Activated CD8-positive, alpha-beta T cell treated with anti-CD3 and anti-CD28 coated beads, Interleukin-2, amount 10 ng/mL, durations not matched to agents 7 days and 5 days (primary cell): ENCODE data around the gene PSME4. TPM values are rescaled to one million over a fixed set of nuclear protein-coding genes. Genes with fewer than 3 reads are reported as not detected.
"Not testable (repeated sequence)": the region's sequence is repeated elsewhere in the genome, so short reads cannot be mapped to it uniquely, and the experiment has no call there.

Source experiments
- ATAC-seq: fragments of 150-1000 bp; cut with Tn5 transposase; one replicate; pipeline ENCODE4 v1.10.0; 2021; ENCODE audit warnings: moderate library complexity
- CTCF ChIA-PET: fragments of 350-600 bp; sonication (Branson Sonifier 250); formaldehyde crosslinking; loops from one replicate; lab custom pipeline; 2021; ENCODE audit warnings: antibody characterized with exemption; lab: Charles Lee
- POLR2A ChIA-PET: fragments of 350-600 bp; sonication (Branson Sonifier 250); formaldehyde crosslinking; loops from one replicate; lab custom pipeline; 2021; ENCODE audit warnings: antibody characterized with exemption; lab: Charles Lee
- DNase-seq: peaks from one replicate; pipeline ENCODE4 v3.0.0-alpha.2; 2020
- H3K27ac Mint-ChIP-seq: one replicate; pipeline ENCODE4 v1.8.0; 2021; ENCODE audit warnings: mild to moderate bottlenecking, mixed read lengths
- H3K27me3 Mint-ChIP-seq: one replicate; pipeline ENCODE4 v1.8.0; 2021; ENCODE audit warnings: low read depth, mixed read lengths
- H3K36me3 Mint-ChIP-seq: one replicate; pipeline ENCODE4 v1.8.0; 2021; ENCODE audit warnings: low read depth, mixed read lengths
- H3K4me1 Mint-ChIP-seq: one replicate; pipeline ENCODE4 v1.8.0; 2021; ENCODE audit warnings: low read depth, mixed read lengths
- H3K4me3 Mint-ChIP-seq: one replicate; pipeline ENCODE4 v1.8.0; 2021; ENCODE audit warnings: mild to moderate bottlenecking, mixed read lengths
- H3K9me3 Mint-ChIP-seq: one replicate; pipeline ENCODE4 v1.8.0; 2022; ENCODE audit warnings: mixed read lengths; ENCODE audit not compliant: insufficient read depth
- total RNA-seq, 2 experiments: library from RNA; stranded (reverse); gene quantifications; one replicate each; pipeline ENCODE4 v1.2.3, GENCODE V29; 2021

The PSME4 gene
- total RNA-seq, 2 experiments from 2014 or later, result 55.3 to 56.8 TPM

- Mint-ChIP-seq H3K9me3 (no peaks in the 10 kb centered on the region), H3K36me3 (peaks cover 12% of the 10 kb centered on the region), H3K27me3 (no peaks in the 10 kb centered on the region), H3K27ac (no peak overlapping the region), H3K4me3 (no peak overlapping the region), H3K4me1 (peaks cover 21% of the 10 kb centered on the region)
- POLR2A ChIA-PET, result interaction anchor here (0.6 to 1.2 kb wide), 2 partner anchors 11 to 13 kb away, joined by 3 to 5 read pairs; no protein-coding TSS in a partner anchor
- DNase-seq (no peak), ATAC-seq (no peak)
- CTCF ChIA-PET, result no interaction called here
Observed at GRCh38 chr2:53958443-53958842, 12.3 kb downstream of the PSME4 start.

DNA sequence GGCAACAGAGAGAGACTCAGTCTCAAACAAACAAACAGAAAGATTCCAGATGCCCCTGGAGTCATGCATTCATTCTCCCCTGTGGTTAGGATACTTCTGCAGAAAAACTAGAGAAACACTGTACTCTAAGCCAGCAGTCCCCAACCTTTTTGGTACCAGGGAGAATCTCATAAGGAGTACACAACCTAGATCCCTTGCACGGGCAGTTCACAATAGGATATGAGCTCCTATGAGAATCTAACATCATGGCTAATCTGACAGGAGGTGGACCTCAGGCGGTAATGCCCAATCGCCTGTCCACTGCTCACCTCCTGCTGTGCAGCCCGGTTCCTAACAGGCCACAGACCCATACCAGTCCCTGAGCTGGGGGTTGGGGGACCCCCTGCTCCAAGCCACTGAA is 18.3 kb downstream of the PSME4 start:
- POLR2A ChIA-PET, result interaction anchor here (1.0 kb wide), 1 partner anchor 16 kb away, joined by 3 read pairs; no protein-coding TSS in a partner anchor
- Mint-ChIP-seq H3K27ac (peak overlapping the region; percentile 43), H3K27me3 (no peaks in the 10 kb centered on the region), H3K4me3 (no peak overlapping the region), H3K4me1 (peaks cover 19% of the 10 kb centered on the region), H3K9me3 (no peaks in the 10 kb centered on the region), H3K36me3 (peaks cover 17% of the 10 kb centered on the region)
- CTCF ChIA-PET, result no interaction called here
- DNase-seq (no peak), ATAC-seq (no peak)

DNA sequence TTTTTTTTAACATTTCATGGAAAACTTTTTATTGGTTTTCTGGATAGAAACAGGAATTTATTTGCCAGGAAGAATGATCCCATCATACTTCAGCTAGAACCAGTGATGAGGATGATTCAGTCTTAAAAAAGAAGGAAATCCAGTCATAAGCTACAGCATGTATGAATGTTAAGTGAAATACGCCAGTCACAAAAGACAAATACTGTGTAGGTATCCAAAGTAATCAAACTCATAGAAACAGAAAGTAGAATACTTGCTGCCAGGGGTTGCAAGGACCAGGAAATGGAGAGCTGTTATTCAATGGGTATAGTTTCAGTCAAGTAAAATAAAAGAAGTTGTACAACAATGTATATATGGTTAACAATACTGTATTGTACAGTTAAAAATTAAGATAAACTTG is 21.3 kb downstream of the PSME4 start:
- DNase-seq, result no peak
- H3K4me3 Mint-ChIP-seq, result no peak overlapping the region
- no peaks in the 10 kb centered on the region for H3K9me3 Mint-ChIP-seq
- peaks cover 34% of the 10 kb centered on the region for H3K36me3 Mint-ChIP-seq
- peak overlapping the region; percentile 27 for H3K27ac Mint-ChIP-seq
- peaks cover 27% of the 10 kb centered on the region for H3K4me1 Mint-ChIP-seq
- CTCF ChIA-PET, result no interaction called here
- no peaks in the 10 kb centered on the region for H3K27me3 Mint-ChIP-seq
- POLR2A ChIA-PET, result no interaction called here
- peak; percentile 53 for ATAC-seq

DNA sequence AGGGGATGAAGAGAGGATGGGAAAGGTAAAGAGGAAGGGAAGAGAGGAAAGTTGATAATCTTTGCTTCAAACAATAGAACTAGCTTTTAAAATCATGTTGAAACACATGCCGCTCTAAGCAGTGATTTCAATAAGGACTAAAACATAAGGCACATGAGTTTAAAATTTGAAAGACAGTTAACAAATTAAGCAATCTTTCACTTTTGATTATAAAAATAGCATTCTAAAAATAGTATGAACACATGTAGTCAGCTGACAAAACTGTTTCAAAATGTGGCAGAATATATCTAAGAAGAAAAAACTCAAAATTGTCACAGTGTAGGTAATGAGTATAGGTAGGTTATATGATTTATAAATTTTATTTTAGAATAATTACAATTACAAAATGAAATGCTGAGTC is 25.3 kb downstream of the PSME4 start:
- H3K4me1 Mint-ChIP-seq, result peaks cover 31% of the 10 kb centered on the region
- H3K36me3 Mint-ChIP-seq, result peaks cover 43% of the 10 kb centered on the region
- ChIA-PET POLR2A (no interaction called here), CTCF (interaction anchor here (1.0 kb wide), 1 partner anchor 18 kb away, joined by 3 read pairs; no protein-coding TSS in a partner anchor)
- no peaks in the 10 kb centered on the region for H3K27me3 Mint-ChIP-seq
- no peak overlapping the region for H3K4me3 Mint-ChIP-seq
- H3K27ac Mint-ChIP-seq, result no peak overlapping the region
- H3K9me3 Mint-ChIP-seq, result no peaks in the 10 kb centered on the region
- ATAC-seq, result no peak
- no peak for DNase-seq

DNA sequence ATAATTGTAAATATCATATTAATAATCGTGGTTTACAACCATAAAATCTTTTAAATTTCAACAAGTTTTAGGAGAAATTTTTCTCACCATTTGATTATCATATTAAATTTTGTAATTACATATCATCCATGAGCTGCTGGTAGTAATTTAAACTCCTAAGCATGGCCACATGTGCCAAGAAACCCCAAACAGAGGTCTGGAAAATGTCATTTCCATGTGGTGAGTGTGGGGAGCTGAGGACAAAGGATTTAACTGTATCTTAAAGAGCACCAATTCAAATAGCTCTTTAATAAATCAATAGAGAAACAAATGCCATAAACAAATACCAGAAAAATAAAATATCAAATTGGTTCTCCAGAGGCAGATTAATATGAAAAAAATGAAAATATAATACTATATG is 26.3 kb downstream of the PSME4 start:
- H3K9me3 Mint-ChIP-seq, result no peaks in the 10 kb centered on the region
- CTCF ChIA-PET, result no interaction called here
- H3K27ac Mint-ChIP-seq, result no peak overlapping the region
- H3K36me3 Mint-ChIP-seq, result peaks cover 44% of the 10 kb centered on the region
- DNase-seq, result no peak
- no peaks in the 10 kb centered on the region for H3K27me3 Mint-ChIP-seq
- no peak for ATAC-seq
- POLR2A ChIA-PET, result interaction anchor here (0.7 to 1.2 kb wide), 2 partner anchors 10 to 60 kb away, joined by 3 read pairs; no protein-coding TSS in a partner anchor
- H3K4me3 Mint-ChIP-seq, result no peak overlapping the region
- H3K4me1 Mint-ChIP-seq, result peaks cover 27% of the 10 kb centered on the region

- no peak overlapping the region for H3K27ac Mint-ChIP-seq
- no peaks in the 10 kb centered on the region for H3K9me3 Mint-ChIP-seq
- DNase-seq, result no peak
- no peak overlapping the region for H3K4me3 Mint-ChIP-seq
- POLR2A ChIA-PET, result interaction anchor here (1.3 kb wide), 1 partner anchor 28 kb away, joined by 5 read pairs; the partner anchor contains the start of gene PSME4
- no peaks in the 10 kb centered on the region for H3K27me3 Mint-ChIP-seq
- ATAC-seq, result no peak
- CTCF ChIA-PET, result no interaction called here
- peaks cover 18% of the 10 kb centered on the region for H3K4me1 Mint-ChIP-seq
- peaks cover 39% of the 10 kb centered on the region for H3K36me3 Mint-ChIP-seq
Observed at GRCh38 chr2:53942280-53942679, 28.5 kb downstream of the PSME4 start.

DNA sequence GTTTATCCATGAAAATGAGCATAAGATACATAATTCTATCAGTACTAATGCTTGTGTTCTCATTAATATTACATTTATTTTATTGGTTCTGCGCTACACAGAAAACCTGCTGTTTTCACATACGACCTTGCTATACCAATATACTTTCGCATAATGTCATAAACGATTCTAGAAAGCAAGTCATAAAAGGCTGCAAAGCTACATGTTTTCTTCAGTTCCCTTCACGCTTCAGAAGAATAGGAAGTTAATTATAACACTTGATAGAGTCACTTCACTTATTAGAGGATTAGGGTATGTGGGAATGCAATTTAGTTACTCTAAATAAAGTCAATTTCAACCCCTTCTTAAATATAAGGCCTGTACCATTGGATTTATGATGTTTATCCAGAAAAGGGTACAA is 29.0 kb downstream of the PSME4 start:
- no peaks in the 10 kb centered on the region for H3K9me3 Mint-ChIP-seq
- CTCF ChIA-PET, result no interaction called here
- H3K27me3 Mint-ChIP-seq, result no peaks in the 10 kb centered on the region
- ATAC-seq, result no peak
- H3K36me3 Mint-ChIP-seq, result peaks cover 40% of the 10 kb centered on the region
- DNase-seq, result no peak
- peaks cover 18% of the 10 kb centered on the region for H3K4me1 Mint-ChIP-seq
- no peak overlapping the region for H3K27ac Mint-ChIP-seq
- POLR2A ChIA-PET, result interaction anchor here (0.8 to 1.3 kb wide), 2 partner anchors 27 to 29 kb away, joined by 3 to 5 read pairs; partner anchors contain the start of gene PSME4
- no peak overlapping the region for H3K4me3 Mint-ChIP-seq

GRCh38 chr2:53939656-53940055 is 31.1 kb downstream of the PSME4 start:
- H3K27me3 Mint-ChIP-seq, result no peaks in the 10 kb centered on the region
- ATAC-seq, result no peak
- peaks cover 32% of the 10 kb centered on the region for H3K36me3 Mint-ChIP-seq
- no peak for DNase-seq
- no peak overlapping the region for H3K27ac Mint-ChIP-seq
- ChIA-PET POLR2A (no interaction called here), CTCF (no interaction called here)
- H3K4me1 Mint-ChIP-seq, result peaks cover 9% of the 10 kb centered on the region
- no peaks in the 10 kb centered on the region for H3K9me3 Mint-ChIP-seq
- H3K4me3 Mint-ChIP-seq, result no peak overlapping the region

- no peak for DNase-seq
- Mint-ChIP-seq H3K27ac (no peak overlapping the region), H3K27me3 (no peaks in the 10 kb centered on the region), H3K36me3 (peaks cover 36% of the 10 kb centered on the region), H3K4me1 (peaks cover 9% of the 10 kb centered on the region), H3K9me3 (no peaks in the 10 kb centered on the region), H3K4me3 (no peak overlapping the region)
- CTCF ChIA-PET, result no interaction called here
- POLR2A ChIA-PET, result no interaction called here
- no peak for ATAC-seq
Observed at GRCh38 chr2:53938904-53939303, 31.9 kb downstream of the PSME4 start.

- Mint-ChIP-seq H3K9me3 (no peaks in the 10 kb centered on the region), H3K36me3 (peaks cover 52% of the 10 kb centered on the region), H3K27me3 (no peaks in the 10 kb centered on the region), H3K4me1 (peaks cover 7% of the 10 kb centered on the region), H3K4me3 (no peak overlapping the region), H3K27ac (peak overlapping the region; percentile 32)
- ChIA-PET CTCF (interaction anchor here (1.1 to 1.2 kb wide), 2 partner anchors 8 to 35 kb away, joined by 3 to 4 read pairs; no protein-coding TSS in a partner anchor), POLR2A (no interaction called here)
- DNase-seq, result no peak
- no peak for ATAC-seq
Observed at GRCh38 chr2:53933329-53933728, 37.5 kb downstream of the PSME4 start.

GRCh38 chr2:53926321-53926720 is 44.5 kb downstream of the PSME4 start:
- POLR2A ChIA-PET, DNase-seq, H3K9me3 Mint-ChIP-seq, H3K4me1 Mint-ChIP-seq, CTCF ChIA-PET, H3K4me3 Mint-ChIP-seq, ATAC-seq, H3K27ac Mint-ChIP-seq, H3K27me3 Mint-ChIP-seq: not testable (repeated sequence)
- H3K36me3 Mint-ChIP-seq, result peaks cover 59% of the 10 kb centered on the region

GRCh38 chr2:53913721-53914120 is 57.1 kb downstream of the PSME4 start:
- peak; percentile 99 for ATAC-seq
- no peaks in the 10 kb centered on the region for H3K9me3 Mint-ChIP-seq
- ChIA-PET POLR2A (interaction anchor here (1.1 kb wide), 1 partner anchor 57 kb away, joined by 5 read pairs; the partner anchor contains the start of gene PSME4), CTCF (interaction anchor here (1.0 to 1.3 kb wide), 2 partner anchors 19 to 193 kb away, joined by 3 to 4 read pairs; no protein-coding TSS in a partner anchor)
- H3K4me3 Mint-ChIP-seq, result no peak overlapping the region
- peaks cover 27% of the 10 kb centered on the region for H3K36me3 Mint-ChIP-seq
- DNase-seq, result peak; percentile 64
- H3K27me3 Mint-ChIP-seq, result no peaks in the 10 kb centered on the region
- peak overlapping the region; percentile 76 for H3K27ac Mint-ChIP-seq
- peaks cover 9% of the 10 kb centered on the region for H3K4me1 Mint-ChIP-seq
